ENCODE data around the gene SNRPD2.
"Not testable (repeated sequence)": the region's sequence is repeated elsewhere in the genome, so short reads cannot be mapped to it uniquely, and the experiment has no call there.

The SNRPD2 gene

DNA sequence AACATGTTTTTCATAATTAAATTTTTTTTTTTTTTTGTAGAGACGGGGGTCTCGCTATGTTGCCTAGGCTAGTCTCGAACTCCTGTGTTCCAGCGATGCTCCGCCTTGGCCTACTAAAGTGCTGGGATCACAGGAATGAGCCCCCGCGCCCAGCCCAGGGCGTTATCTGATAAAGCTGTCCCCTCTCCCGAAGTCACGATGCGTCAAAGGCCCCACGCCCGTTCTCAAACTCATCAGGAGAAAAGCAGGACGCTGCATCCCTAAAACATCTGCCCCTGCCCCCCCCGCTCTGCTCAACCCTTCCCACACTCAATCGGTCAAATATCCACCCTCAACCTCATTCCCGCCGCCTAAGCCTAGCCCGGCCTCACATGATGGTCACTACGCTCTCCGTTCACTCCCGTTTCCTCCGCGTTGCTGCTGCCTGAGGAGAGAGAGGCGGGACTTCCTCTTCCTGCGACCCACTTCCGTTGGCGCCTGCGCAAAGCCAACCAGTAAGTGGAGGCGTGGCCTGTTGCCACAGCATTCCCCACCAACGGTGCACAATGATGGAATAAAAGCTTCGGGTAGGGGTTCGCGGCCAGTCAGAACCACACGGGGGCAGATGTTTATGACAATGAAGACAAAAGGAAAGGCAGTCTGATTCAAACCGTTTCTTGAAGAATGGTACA is at the start of gene SNRPD2:
SNRPD2 (minus strand) TSS at position 438 of the 671 bp plus-strand sequence; CDS start at position 373, 65 bp downstream.
- peak; percentile 96 for DNase-seq (ENCODE audit: low spot score)

DNA sequence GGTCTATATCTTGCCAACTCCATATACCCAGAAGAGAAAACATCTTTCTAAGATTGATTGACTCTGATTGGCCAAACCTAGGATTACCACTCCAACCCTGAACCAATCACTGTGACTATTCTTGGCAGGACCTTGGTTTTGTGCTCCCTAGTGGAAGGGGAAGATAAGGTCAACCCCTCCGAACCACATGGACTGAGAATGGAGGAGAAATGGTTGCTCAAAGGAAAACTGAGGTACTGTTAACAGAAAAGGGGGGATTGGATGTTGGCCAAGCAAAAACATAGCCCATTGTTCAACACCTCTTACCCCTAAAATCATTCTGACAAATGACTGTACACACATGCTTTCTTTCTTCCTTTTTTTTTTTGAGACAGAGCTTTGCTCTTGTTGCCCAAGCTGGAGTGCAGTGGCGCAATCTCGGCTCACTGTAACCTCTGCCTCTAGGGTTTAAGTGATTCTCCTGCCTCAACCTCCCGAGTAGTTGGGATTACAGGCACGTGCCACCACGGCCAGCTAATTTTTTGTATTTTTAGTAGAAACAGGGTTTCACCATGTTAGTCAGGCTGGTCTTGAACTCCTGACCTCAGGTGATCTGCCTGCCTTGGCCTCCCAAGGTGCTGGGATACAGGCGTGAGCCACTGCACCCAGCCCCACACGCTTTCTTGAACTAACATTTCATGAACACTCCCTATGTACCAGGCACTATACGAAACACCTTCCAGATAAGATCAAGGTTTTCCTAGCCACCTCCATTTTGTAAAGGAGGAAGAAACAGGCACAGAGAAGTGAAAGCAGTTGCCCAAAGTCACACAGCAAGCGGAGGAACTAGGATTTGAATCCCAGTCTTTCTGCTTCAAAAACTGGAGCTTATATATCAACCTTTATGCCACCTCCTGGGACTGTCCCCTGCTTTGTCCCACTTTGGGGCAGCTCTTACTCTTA is 48.0 kb upstream of the SNRPD2 start:
- no peak for DNase-seq (ENCODE audit: low spot score)

DNA sequence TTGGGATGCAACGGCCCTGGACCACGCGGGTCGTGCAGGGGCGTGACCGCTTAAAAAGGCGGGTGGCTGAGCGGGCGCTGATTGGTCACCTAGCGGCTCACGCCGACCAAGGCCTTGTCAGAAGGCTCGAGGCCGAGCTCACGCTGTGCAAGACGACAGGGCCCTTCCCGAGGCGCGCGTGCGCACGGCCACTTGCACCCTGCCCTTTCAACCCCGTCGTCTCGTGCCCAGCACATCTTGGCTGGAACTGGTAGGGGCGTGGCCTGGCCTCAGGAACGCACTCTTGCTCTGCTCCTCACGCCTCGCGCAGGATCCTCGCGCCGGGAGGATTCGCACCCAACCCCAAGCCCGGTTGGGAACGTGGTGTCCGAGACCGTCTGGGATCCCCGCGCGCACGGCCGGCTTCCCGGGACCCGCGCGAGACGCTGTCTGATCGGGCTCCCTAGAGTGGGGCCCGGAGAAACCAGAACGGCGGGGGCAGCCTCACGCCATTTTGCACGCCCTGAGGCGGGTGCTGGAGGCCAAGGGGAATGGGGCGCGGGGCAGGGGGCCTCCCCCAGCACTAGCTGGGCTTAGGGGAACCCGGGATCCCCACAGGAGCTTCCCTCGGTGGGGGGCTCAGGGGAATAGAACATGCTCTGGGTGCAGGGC is 41.5 kb upstream of the SNRPD2 start, which contains the start of gene MEIOSIN:
MEIOSIN (plus strand) TSS at position 280 of the 651 bp plus-strand sequence. CDS start 1,938 bp downstream, outside the sequence.
- DNase-seq (ENCODE audit: low spot score) = no peak

- peak; percentile 97 for DNase-seq (ENCODE audit: low spot score)
These were observed 38.9 kb upstream of the SNRPD2 start, which contains the start of gene FBXO46 for GRCh38 chr19:45730368-45731288. TSS of gene FBXO46 (minus strand) at chr19:45730896. CDS start at chr19:45713495, 17,401 bp downstream.

GRCh38 chr19:45729800-45730290 is 38.1 kb upstream of the SNRPD2 start:
- DNase-seq (ENCODE audit: low spot score) = no peak

- DNase-seq (ENCODE audit: low spot score) = not testable (repeated sequence)
These were observed 36.9 kb upstream of the SNRPD2 start for GRCh38 chr19:45728683-45729082.

GRCh38 chr19:45720065-45720464 is 28.3 kb upstream of the SNRPD2 start:
- DNase-seq (ENCODE audit: low spot score) = not testable (repeated sequence)

DNA sequence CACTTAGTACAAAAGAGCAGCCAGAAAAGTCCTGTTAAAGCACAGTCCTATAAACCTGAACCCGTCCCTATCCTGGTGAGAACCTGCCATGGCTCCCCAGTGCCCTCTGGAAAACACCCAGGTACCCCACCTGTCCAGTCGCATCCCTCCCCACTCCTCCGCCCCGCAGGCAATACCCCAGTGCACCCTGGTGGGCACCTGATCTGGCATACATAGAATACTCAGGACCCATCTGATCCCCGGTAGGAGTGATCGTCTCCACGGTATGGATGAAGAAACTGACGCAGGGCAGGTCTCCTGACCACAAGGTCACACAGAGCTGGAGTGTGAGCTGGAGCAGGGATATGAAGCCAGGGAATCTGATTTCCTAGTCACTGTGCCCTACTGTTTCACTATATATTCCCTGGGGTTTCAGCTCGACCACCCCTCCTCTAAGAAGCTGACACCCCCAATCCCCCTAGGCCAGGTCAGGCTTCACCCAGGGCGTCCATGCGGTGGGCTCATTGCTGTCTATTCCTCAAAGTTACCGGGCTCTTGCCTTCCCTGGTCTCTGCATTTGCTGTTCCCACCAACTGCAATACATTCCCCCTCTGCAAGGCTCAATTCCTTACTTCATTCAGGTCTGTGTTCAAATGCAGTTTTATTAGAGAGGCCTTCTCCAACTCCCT is 26.4 kb upstream of the SNRPD2 start:
- no peak for DNase-seq (ENCODE audit: low spot score)

DNA sequence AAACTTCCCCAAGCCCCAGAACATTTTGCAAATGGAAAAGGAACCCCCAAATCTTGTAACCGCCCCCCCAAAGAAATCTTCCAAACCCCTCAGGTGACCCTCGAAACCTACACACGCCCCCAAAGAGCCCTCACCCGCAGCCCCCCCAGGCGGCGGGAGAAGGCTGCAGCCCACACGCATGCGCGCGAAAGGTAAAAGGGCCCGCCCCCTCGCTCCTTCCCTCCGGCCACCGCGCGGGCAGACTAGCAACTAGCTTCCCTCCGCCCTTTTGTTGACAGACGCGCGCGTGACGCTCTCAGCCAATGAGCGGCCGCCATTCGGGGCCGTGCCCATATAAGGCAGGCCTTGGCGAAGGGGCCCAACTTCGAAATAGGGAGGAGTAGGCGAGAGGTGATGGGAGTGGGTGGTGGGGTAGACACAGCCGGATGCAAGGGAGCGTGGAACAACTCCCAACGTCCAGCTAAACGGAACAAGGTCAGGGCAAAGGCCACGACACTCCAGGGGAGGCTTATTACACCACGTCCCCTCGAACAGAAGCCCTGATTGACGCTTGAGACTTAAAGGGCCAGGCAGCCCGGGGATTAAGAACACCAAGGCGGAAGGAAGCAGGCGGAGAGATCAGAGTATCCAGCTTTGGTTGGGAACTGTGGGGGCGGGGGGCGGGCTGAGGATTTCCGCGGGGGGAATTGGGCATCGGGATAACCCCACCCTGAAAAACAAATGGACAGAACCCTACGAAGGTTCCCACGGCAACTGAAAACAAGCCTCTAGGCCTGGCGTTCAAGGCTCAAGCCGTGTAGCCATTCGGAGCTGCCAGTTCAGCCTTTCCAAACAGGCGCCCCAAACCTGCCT is 25.6 kb upstream of the SNRPD2 start:
- peak; percentile 98 for DNase-seq (ENCODE audit: low spot score)

GRCh38 chr19:45716359-45717130 is 24.8 kb upstream of the SNRPD2 start:
- DNase-seq (ENCODE audit: low spot score) = peak; percentile 26

DNA sequence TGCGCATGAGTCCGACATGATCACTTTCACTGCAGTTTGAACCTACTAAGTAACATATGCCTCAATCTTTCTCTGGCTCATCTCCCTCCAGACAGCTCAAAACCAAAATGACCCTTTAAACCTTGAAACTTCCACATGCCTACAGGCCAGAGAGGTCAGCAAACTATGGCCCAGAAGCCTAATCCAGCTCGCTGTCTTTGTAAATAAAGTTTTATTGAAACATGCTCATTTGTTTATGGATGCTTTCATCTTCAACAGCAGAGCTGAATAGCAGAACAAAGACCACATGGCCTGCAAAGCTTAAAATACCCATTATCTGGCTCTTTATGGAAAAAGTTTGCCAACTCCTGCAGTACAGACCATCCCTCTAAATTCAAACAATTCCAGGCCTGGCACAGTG is 23.4 kb upstream of the SNRPD2 start:
- no peak for DNase-seq (ENCODE audit: low spot score)

DNA sequence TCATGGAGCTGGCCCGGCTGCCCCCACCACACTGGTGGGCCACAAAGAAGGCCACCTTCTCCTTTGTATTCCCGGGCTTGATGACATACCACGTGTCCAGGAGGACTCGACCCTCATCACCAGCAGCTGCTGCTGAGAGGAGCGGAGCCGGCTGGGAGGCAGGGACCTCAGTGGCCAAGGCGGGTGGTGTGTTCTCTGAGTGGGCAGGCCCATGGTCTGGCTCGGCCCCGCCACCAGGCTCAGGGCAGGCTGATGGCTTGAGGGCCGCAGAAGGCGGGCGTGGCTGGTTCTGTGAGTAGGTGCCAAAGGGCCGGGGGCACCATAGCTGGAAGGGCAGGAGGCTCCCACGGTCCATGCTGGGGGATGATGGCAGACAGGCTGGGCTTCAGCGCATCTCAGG is 21.4 kb upstream of the SNRPD2 start:
- DNase-seq (ENCODE audit: low spot score) = no peak

DNA sequence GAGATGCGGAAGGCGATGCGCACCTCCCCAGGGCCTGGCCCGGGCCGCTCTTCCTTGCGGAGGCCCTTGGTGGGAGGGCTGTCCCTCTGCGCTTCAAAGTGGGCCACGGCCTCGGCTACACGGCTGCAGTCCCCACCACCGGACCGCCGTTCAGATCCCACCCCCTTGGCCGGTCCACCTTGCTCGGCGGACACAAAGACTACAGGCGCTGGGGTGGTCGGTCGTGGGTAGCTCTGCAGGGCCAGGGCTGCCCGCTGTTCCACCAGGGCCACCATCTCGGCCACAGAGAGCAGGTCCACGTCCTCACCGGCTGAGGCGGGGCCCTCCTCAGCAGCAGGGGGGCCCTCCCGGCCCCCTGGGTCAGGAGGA is 20.9 kb upstream of the SNRPD2 start:
- DNase-seq (ENCODE audit: low spot score) = no peak

GRCh38 chr19:45711851-45712698 is 20.3 kb upstream of the SNRPD2 start:
- DNase-seq (ENCODE audit: low spot score) = no peak

- DNase-seq (ENCODE audit: low spot score) = no peak
These were observed 18.8 kb upstream of the SNRPD2 start for GRCh38 chr19:45710356-45711130.

DNA sequence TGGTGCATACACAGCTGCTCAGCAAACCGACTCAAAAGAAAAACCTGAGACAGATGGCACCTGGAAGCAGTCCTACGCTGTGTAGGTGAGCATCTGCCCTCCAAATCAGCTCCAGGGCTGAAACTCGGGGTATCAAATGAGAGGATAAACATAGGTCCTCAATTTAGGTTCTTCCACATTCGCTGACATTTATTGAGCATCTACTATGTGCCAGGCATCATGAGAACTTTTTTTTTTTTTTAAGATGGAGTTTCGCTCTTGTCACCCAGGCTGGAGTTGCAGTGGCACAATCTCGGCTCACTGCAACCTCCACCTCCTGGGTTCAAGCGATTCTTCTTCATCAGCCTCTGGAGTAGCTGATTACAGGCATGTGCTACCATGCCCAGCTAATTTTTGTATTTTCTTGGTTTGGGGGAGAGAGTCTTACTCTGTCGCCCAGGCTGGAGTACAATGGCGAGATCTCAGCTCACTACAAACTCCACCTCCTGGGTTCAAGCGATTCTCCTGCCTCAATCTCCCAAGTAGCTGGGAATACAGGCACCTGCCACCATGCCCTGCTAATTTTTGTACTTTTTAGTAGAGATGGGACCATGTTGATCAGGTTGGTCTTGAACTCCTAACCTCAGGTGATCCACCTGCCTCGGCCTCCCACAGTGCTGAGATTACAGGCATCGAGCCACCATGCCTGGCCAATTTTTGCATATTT is 14.1 kb upstream of the SNRPD2 start:
- DNase-seq (ENCODE audit: low spot score) = no peak

Data from GM03348 (cell line).